K562 (cell line): ENCODE measurements around the gene SCNN1B.

ENCODE experiments used
- RBM22 ChIP-seq: fragments of 200-400 bp; formaldehyde crosslinking; IDR thresholded peaks from 2 replicates; pipeline ENCODE4 v1.6.1; 2018; ENCODE audit warnings: low read length, low read depth; ENCODE audit not compliant: poor library complexity, severe bottlenecking
- SMARCB1 ChIP-seq: IDR thresholded peaks from 2 replicates; pipeline ENCODE4 v1.6.1; 2011; ENCODE audit warnings: improper control_type of control experiment, low read depth; ENCODE audit not compliant: insufficient read length
- SRF ChIP-seq, 2 experiments: fragments of 250-450, 450-650 bp in 1 of 2; sonication (Bioruptor Pico) in 1 of 2; sonication (generic) in 1 of 2; formaldehyde crosslinking; IDR thresholded peaks; 2 replicates each; pipeline versions ENCODE4 v1.5.0 to v1.5.1; 2020 to 2022; ENCODE audit warnings: mild to moderate bottlenecking in 1 of 2, missing genetic modification reagents in 1 of 2
- TF ChIP-seq, protein P1 (sequence below), 2 experiments: fragments of 450-650 bp in 1 of 2; sonication (generic) in 1 of 2; formaldehyde crosslinking in 1 of 2; IDR thresholded peaks; 2 replicates each; pipeline versions ENCODE4 v1.7.1 to v1.9.0; 2016 to 2022; ENCODE audit warnings: inconsistent platforms in 1 of 2, mild to moderate bottlenecking in 1 of 2, missing genetic modification reagents in 1 of 2
- TF ChIP-seq, protein P2 (sequence below): sonication (generic); formaldehyde crosslinking; IDR thresholded peaks from 2 replicates; pipeline ENCODE4 v1.8.1; 2023; ENCODE audit warnings: mild to moderate bottlenecking, missing genetic modification reagents
- TF ChIP-seq, protein P3 (sequence below), 3 experiments: IDR thresholded peaks in 2 of 3; conservative IDR thresholded peaks in 1 of 3; 2 replicates each; pipeline ENCODE4 v1.5.1; 2011 to 2012; ENCODE audit warnings: low read length in 3 of 3, mild to moderate bottlenecking in 3 of 3, control low read depth in 2 of 3, improper control_type of control experiment in 1 of 3, inconsistent platforms in 1 of 3, low read depth in 1 of 3, mixed read lengths in 1 of 3, moderate library complexity in 1 of 3; ENCODE audit not compliant: insufficient read depth in 2 of 3

DNA sequence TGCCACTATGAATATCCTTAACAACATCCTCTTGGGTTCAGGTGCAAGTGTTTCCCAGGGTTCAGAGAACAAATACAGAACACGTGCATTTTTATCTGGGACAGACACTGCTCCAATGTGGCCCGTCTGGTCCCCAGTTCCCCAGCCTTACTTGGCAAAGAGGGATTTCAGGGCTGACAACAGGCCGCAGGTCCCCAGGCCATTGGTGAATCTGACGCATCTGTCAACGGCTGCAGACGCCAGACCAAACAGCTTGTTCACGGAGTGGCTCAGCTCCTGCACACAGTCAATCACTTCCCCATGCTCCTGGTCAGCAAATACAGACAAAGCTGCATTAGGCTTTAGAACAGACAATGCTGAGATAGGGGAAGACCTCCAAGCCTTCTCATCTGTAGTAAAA is 114.7 kb downstream of the SCNN1B start:
- TF ChIP-seq SMARCB1 (no peak), SRF (CRISPR knock-in tag; IDR thresholded peaks at IDR 0.05) (no peak), RBM22 (no peak)
- TF ChIP-seq, protein P1, sequence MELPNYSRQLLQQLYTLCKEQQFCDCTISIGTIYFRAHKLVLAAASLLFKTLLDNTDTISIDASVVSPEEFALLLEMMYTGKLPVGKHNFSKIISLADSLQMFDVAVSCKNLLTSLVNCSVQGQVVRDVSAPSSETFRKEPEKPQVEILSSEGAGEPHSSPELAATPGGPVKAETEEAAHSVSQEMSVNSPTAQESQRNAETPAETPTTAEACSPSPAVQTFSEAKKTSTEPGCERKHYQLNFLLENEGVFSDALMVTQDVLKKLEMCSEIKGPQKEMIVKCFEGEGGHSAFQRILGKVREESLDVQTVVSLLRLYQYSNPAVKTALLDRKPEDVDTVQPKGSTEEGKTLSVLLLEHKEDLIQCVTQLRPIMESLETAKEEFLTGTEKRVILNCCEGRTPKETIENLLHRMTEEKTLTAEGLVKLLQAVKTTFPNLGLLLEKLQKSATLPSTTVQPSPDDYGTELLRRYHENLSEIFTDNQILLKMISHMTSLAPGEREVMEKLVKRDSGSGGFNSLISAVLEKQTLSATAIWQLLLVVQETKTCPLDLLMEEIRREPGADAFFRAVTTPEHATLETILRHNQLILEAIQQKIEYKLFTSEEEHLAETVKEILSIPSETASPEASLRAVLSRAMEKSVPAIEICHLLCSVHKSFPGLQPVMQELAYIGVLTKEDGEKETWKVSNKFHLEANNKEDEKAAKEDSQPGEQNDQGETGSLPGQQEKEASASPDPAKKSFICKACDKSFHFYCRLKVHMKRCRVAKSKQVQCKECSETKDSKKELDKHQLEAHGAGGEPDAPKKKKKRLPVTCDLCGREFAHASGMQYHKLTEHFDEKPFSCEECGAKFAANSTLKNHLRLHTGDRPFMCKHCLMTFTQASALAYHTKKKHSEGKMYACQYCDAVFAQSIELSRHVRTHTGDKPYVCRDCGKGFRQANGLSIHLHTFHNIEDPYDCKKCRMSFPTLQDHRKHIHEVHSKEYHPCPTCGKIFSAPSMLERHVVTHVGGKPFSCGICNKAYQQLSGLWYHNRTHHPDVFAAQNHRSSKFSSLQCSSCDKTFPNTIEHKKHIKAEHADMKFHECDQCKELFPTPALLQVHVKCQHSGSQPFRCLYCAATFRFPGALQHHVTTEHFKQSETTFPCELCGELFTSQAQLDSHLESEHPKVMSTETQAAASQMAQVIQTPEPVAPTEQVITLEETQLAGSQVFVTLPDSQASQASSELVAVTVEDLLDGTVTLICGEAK (IDR thresholded peaks at IDR 0.05), result no peak
- TF ChIP-seq, protein P1 (CRISPR knock-in tag; IDR thresholded peaks at IDR 0.05), result no peak
- TF ChIP-seq, protein P2, sequence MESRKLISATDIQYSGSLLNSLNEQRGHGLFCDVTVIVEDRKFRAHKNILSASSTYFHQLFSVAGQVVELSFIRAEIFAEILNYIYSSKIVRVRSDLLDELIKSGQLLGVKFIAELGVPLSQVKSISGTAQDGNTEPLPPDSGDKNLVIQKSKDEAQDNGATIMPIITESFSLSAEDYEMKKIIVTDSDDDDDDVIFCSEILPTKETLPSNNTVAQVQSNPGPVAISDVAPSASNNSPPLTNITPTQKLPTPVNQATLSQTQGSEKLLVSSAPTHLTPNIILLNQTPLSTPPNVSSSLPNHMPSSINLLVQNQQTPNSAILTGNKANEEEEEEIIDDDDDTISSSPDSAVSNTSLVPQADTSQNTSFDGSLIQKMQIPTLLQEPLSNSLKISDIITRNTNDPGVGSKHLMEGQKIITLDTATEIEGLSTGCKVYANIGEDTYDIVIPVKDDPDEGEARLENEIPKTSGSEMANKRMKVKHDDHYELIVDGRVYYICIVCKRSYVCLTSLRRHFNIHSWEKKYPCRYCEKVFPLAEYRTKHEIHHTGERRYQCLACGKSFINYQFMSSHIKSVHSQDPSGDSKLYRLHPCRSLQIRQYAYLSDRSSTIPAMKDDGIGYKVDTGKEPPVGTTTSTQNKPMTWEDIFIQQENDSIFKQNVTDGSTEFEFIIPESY (CRISPR knock-in tag), result no peak
- TF ChIP-seq, protein P3, sequence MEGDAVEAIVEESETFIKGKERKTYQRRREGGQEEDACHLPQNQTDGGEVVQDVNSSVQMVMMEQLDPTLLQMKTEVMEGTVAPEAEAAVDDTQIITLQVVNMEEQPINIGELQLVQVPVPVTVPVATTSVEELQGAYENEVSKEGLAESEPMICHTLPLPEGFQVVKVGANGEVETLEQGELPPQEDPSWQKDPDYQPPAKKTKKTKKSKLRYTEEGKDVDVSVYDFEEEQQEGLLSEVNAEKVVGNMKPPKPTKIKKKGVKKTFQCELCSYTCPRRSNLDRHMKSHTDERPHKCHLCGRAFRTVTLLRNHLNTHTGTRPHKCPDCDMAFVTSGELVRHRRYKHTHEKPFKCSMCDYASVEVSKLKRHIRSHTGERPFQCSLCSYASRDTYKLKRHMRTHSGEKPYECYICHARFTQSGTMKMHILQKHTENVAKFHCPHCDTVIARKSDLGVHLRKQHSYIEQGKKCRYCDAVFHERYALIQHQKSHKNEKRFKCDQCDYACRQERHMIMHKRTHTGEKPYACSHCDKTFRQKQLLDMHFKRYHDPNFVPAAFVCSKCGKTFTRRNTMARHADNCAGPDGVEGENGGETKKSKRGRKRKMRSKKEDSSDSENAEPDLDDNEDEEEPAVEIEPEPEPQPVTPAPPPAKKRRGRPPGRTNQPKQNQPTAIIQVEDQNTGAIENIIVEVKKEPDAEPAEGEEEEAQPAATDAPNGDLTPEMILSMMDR (IDR thresholded peaks at IDR 0.05 in 2 of 3, conservative IDR thresholded peaks at IDR 0.05 in 1 of 3; ENCODE audit: insufficient read depth in 2 of 3, low read depth in 1 of 3, low read length in 3 of 3), result no peak
